ENCODE results near the gene ZXDC. TPM values are rescaled to one million over a fixed set of nuclear protein-coding genes. Genes with fewer than 3 reads are reported as not detected.

Gene ZXDC
- total RNA-seq, 1 donor from 2014 or later, result 74.4 TPM

DNA sequence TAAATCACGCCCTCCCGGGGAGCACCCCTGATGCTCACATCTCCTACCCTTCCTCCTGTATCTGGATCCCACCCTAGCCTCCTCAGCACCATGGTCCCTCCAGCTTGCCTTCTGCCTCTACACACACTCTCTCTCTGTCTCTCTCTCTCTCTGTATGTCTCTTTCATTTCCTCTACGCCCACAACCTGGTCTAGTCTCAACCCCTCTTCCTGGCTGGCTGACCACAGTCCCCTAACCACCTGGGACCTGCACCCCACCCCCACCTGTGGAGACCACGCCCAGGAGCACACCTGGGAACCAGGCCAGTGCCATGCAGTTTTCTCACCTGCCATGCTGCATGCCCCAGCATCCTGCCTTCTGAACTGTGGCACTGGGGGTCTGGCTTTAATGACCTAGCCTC, 84.9 kb downstream of the ZXDC start:
- Histone ChIP-seq H3K4me1 (peaks cover 4 to 6% of the 10 kb centered on the region in 2 donors), H3K4me3 (no peak overlapping the region), H3K27me3 (no peaks in the 10 kb centered on the region), H3K9me3 (no peaks in the 10 kb centered on the region), H3K27ac (no peak overlapping the region), H3K36me3 (no peaks in the 10 kb centered on the region)
- intact Hi-C loops (cut with DNase I), result no loop called here
- DNase-seq (ENCODE audit: low spot score in 2 of 2), result peak in 1 of 2 donors; percentile 49
- TF ChIP-seq, protein P1, sequence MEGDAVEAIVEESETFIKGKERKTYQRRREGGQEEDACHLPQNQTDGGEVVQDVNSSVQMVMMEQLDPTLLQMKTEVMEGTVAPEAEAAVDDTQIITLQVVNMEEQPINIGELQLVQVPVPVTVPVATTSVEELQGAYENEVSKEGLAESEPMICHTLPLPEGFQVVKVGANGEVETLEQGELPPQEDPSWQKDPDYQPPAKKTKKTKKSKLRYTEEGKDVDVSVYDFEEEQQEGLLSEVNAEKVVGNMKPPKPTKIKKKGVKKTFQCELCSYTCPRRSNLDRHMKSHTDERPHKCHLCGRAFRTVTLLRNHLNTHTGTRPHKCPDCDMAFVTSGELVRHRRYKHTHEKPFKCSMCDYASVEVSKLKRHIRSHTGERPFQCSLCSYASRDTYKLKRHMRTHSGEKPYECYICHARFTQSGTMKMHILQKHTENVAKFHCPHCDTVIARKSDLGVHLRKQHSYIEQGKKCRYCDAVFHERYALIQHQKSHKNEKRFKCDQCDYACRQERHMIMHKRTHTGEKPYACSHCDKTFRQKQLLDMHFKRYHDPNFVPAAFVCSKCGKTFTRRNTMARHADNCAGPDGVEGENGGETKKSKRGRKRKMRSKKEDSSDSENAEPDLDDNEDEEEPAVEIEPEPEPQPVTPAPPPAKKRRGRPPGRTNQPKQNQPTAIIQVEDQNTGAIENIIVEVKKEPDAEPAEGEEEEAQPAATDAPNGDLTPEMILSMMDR (IDR thresholded peaks at IDR 0.05), result no peak

DNA sequence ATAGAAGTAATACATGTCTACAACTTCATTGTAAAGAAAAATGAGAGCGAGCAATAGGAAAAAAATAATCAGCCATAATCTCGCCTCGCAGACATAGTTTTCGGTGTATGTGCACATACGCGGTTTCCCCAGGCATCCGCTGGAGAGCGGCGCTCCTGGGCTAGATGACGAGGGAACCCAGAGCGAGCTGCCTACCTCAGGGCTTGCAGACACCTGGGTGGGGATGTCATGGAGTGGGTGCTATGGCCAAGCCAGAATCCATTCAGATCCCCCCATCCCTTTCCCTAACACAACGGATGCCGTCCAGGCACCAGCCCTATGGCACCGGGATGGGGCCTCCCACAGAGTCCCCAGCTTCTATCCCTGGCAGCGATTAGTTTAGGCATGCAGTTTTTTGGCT, 85.5 kb downstream of the ZXDC start:
- intact Hi-C loops (cut with DNase I), result no loop called here
- Histone ChIP-seq H3K4me1 (peaks cover 4 to 6% of the 10 kb centered on the region in 2 donors), H3K9me3 (no peaks in the 10 kb centered on the region), H3K4me3 (no peak overlapping the region), H3K27ac (no peak overlapping the region), H3K36me3 (no peaks in the 10 kb centered on the region), H3K27me3 (no peaks in the 10 kb centered on the region)
- TF ChIP-seq, protein P1 (IDR thresholded peaks at IDR 0.05), result no peak
- DNase-seq (ENCODE audit: low spot score in 2 of 2), result peak in 1 of 2 donors; percentile 58

DNA sequence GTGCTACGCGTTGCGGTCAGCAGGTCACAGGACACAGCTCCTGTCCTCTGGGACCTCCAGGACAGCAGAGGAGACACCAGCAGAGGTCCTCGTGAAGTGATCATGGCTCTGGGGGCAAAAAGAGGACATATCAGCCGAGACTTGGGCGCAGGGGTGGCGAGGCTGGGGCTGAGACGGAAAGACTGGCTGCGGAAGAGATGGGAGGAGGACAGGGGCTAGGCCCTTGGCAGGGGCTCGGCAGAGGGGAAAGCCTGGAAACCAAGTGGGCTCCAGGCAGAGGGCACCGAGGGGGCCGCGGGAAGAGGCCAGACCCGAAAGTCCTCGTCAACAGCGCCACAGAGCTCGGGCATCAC, 85.9 kb downstream of the ZXDC start:
- Histone ChIP-seq H3K4me1 (peaks cover 4 to 6% of the 10 kb centered on the region in 2 donors), H3K9me3 (no peaks in the 10 kb centered on the region), H3K36me3 (no peaks in the 10 kb centered on the region), H3K27ac (peak overlapping the region; percentile 90 to 93), H3K27me3 (no peaks in the 10 kb centered on the region), H3K4me3 (peak overlapping the region in 1 of 2 donors; percentile 61)
- no peak for DNase-seq (ENCODE audit: low spot score in 2 of 2)
- intact Hi-C loops (cut with DNase I), result loop anchor here (1.0 to 5.0 kb wide), 7 partner anchors 31 to 255 kb away; partner anchors contain the start of gene ALDH1L1
- TF ChIP-seq, protein P1 (IDR thresholded peaks at IDR 0.05), result no peak

DNA sequence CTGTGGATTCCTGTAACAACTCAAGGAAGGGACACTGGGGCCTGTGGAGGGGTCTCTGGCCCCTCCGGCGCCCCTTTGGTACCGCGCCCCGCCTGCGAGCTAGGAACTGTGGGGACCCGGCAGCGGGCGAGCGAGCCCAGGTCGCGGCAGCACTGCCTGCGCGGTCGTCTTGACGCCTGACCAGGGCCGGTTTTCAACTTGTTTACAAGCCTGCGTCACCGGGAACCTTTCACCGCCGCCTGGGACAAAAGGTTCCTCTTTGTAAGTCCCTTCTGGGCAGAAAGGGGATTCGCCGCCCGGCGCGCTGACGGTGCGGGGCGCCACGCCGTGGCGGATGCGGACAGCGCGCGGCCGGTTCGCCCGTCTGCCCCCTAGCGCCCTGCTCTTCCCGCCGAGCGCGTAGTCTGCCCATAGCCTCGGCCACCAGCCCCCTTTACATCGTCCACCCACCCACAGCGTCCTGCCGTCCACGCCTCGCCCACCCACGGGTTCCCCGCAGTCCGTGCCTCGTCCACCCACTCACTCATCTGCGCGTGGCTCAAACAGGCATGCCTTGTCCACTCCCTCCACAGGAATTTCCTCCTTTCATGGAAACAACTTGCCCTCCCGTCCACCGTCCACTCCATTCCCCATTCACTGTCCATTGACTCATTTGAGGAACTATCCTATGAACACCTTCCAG, 86.4 kb downstream of the ZXDC start:
- DNase-seq (ENCODE audit: low spot score in 2 of 2), result peak; percentile 82 to 98
- intact Hi-C loops (cut with DNase I), result loop anchor here (1.0 to 5.0 kb wide), 7 partner anchors 31 to 255 kb away; partner anchors contain the start of gene ALDH1L1
- Histone ChIP-seq H3K9me3 (no peaks in the 10 kb centered on the region), H3K27me3 (no peaks in the 10 kb centered on the region), H3K27ac (peak overlapping the region; percentile 90 to 93), H3K4me1 (peaks cover 4 to 6% of the 10 kb centered on the region in 2 donors), H3K36me3 (no peaks in the 10 kb centered on the region), H3K4me3 (peak overlapping the region; percentile 39 to 61)
- TF ChIP-seq, protein P1 (IDR thresholded peaks at IDR 0.05), result peak; percentile 96 to 99 (median 97)

Other genes with a start within 250 kb of the ZXDC start
- 74.0 TPM for gene KLF15, start 118.5 kb downstream of the ZXDC start, total RNA-seq
- not detected for gene CFAP100, start 81.0 kb downstream of the ZXDC start, total RNA-seq
- not detected for gene UROC1, start 41.9 kb upstream of the ZXDC start, total RNA-seq
- not detected for gene CHST13, start 48.3 kb upstream of the ZXDC start, total RNA-seq
- gene C3orf22, start 83.0 kb upstream of the ZXDC start, total RNA-seq, result not detected
- 18.9 TPM for gene TXNRD3, start 179.2 kb upstream of the ZXDC start, total RNA-seq
- gene CHCHD6, start 228.3 kb upstream of the ZXDC start, total RNA-seq, result 1.2 TPM

Measured in ascending aorta (tissue), 2 donors.